ENCODE data around the gene PRR5L. TPM values are rescaled to one million over a fixed set of nuclear protein-coding genes. Genes with fewer than 3 reads are reported as not detected.

The PRR5L gene
- total and polyA plus RNA-seq, 9 of the 15 experiments (the other 6 are each of a cell fraction or from before 2014, with no cell fraction given) = 0.11 to 0.60 (median 0.36) TPM; not detected in 2

- in situ Hi-C loops (cut with MboI) = no loop called here
Observed at GRCh38 chr11:36249246-36249645, 46.8 kb upstream of the PRR5L start.

More at GRCh38 chr11:36249246-36249645, 46.8 kb upstream of the PRR5L start:
- ChIA-PET POLR2A (interaction anchor here (1.1 kb wide), 1 partner anchor 9 kb away, joined by 4 read pairs; no protein-coding TSS in a partner anchor), CTCF (ENCODE audit: low intra/inter-chr PET ratio) (no interaction called here)
- Histone ChIP-seq H3K4me3 (no peak overlapping the region), H3K79me2 (ENCODE audit: control insufficient read depth, insufficient read depth, low read length) (no peaks in the 10 kb centered on the region), H3K9me3 (replicated peaks; ENCODE audit: control insufficient read depth, insufficient read depth, low read depth, low read length) (no peaks in the 10 kb centered on the region), H3K27me3 (ENCODE audit: control insufficient read depth in 2 of 2, insufficient read depth in 2 of 2, low read length in 2 of 2) (0 out of 5 replicates have a peak, but pooled peaks cover 0 to 2% of the 10 kb centered on the region in 2 experiments), H3K4me1 (replicated peaks in 1 of 2; ENCODE audit: control insufficient read depth in 2 of 2, insufficient read depth in 2 of 2, low read length in 2 of 2) (no peaks in the 10 kb centered on the region), H3K9me1 (ENCODE audit: control insufficient read depth, insufficient read depth, low read length) (no peaks in the 10 kb centered on the region), H3K36me3 (ENCODE audit: control insufficient read depth, insufficient read depth, low read length) (no peaks in the 10 kb centered on the region), H2AFZ (ENCODE audit: low read depth, low read length) (no peak overlapping the region), H3K9ac (ENCODE audit: insufficient read depth in 1 of 2, low read depth in 2 of 2, low read length in 2 of 2) (no peak overlapping the region), H3K4me2 (ENCODE audit: insufficient read depth, low read length) (no peak overlapping the region), H3K27ac (ENCODE audit: extremely low read depth, low read depth, low read length) (no peak overlapping the region), H4K20me1 (replicated peaks; ENCODE audit: control insufficient read depth, insufficient read depth, low read length) (no peaks in the 10 kb centered on the region; the same call in 1 of the 2 replicates)
- BruUV-seq (replicated peaks) = no TSS peak
- DNase-seq (ENCODE audit: extremely low read depth in 1 of 4, low spot score in 3 of 4) (no peak), ATAC-seq (no peak), FAIRE-seq (no peak)
- intact Hi-C loops (cut with micrococcal nuclease) = no loop called here
- WGBS (ENCODE audit: insufficient coverage, low coverage, missing lambda C conversion rate) = 0% methylated on average over 2 of the region's 2 CpGs
- TF ChIP-seq POLR2G (IDR thresholded peaks at IDR 0.05; ENCODE audit: low read depth, low read length) (no peak), ZNF133 (CRISPR knock-in tag; IDR thresholded peaks at IDR 0.05) (no peak), TRIM25 (IDR thresholded peaks at IDR 0.05; ENCODE audit: borderline replicate concordance) (no peak)

Measured in K562 (cell line).